H1 (cell line): ENCODE measurements around the gene ZNF768. TPM values are rescaled to one million over a fixed set of nuclear protein-coding genes. Genes with fewer than 3 reads are reported as not detected.

ENCODE experiments used
- CTCF ChIA-PET: fragments of 300-600 bp; sonication (Branson Sonifier 250); formaldehyde crosslinking; loops from one replicate; lab custom pipeline; 2021; ENCODE audit not compliant: partially characterized antibody; lab: Charles Lee
- POLR2A ChIA-PET: fragments of 300-600 bp; sonication (Branson Sonifier 250); formaldehyde crosslinking; loops from one replicate; lab custom pipeline; 2021; ENCODE audit warnings: inconsistent platforms; ENCODE audit not compliant: partially characterized antibody; lab: Charles Lee
- DNase-seq, 2 experiments: peaks; one replicate each; pipeline versions ENCODE4 v3.0.0 to v3.0.0-alpha.2; 2010 to 2022; ENCODE audit warnings: low spot score in 2 of 2, low read depth in 1 of 2, mixed read lengths in 1 of 2
- FAIRE-seq: peaks from 2 replicates; lab custom pipeline; 2011; peaks lifted over from hg19 to GRCh38; lab: Jason Lieb, UNC
- H2AFZ ChIP-seq: 2 replicates; pipeline ENCODE4 v1.8.1; 2012; ENCODE audit warnings: low read length, inconsistent platforms
- H2AK5ac ChIP-seq: 2 replicates; pipeline ENCODE4 v1.6.1; 2013; ENCODE audit warnings: low read depth, low read length
- H2BK120ac ChIP-seq: replicated peaks from 2 replicates; pipeline ENCODE3; 2013; ENCODE audit warnings: low read depth, low read length, inconsistent platforms
- H2BK12ac ChIP-seq: 2 replicates; pipeline ENCODE4 v1.6.1; 2013; ENCODE audit warnings: low read depth, low read length
- H2BK15ac ChIP-seq: 2 replicates; pipeline ENCODE4 v1.6.1; 2013; ENCODE audit warnings: low read length
- H2BK20ac ChIP-seq: 2 replicates; pipeline ENCODE4 v1.6.1; 2013; ENCODE audit warnings: low read length
- H2BK5ac ChIP-seq: 2 replicates; pipeline ENCODE4 v1.6.1; 2013; ENCODE audit warnings: low read depth, low read length
- H3K14ac ChIP-seq: 2 replicates; pipeline ENCODE4 v1.6.1; 2013; ENCODE audit warnings: inconsistent platforms; ENCODE audit not compliant: insufficient read length
- H3K18ac ChIP-seq: 2 replicates; pipeline ENCODE4 v1.6.1; 2013; ENCODE audit warnings: low read length; ENCODE audit errors: extremely low read depth
- H3K23ac ChIP-seq: 2 replicates; pipeline ENCODE4 v1.6.1; 2013; ENCODE audit warnings: inconsistent platforms; ENCODE audit not compliant: insufficient read length
- H3K23me2 ChIP-seq: 2 replicates; pipeline ENCODE4 v1.6.1; 2013; ENCODE audit warnings: low read depth, low read length
- H3K27ac ChIP-seq: 2 replicates; pipeline ENCODE4 v1.6.1; 2011; ENCODE audit warnings: low read depth, low read length, inconsistent platforms
- H3K27me3 ChIP-seq, 4 experiments: replicated peaks in 1 of 4; 1 replicate in 1 of 4; 2 replicates in 3 of 4; pipeline versions ENCODE4 v1.6.1 to v1.8.1; 2011 to 2013; ENCODE audit warnings: low read length in 3 of 4, mild to moderate bottlenecking in 3 of 4, inconsistent platforms in 2 of 4, mixed read lengths in 2 of 4, moderate library complexity in 1 of 4; ENCODE audit not compliant: control insufficient read depth in 3 of 4, insufficient read depth in 3 of 4; ENCODE audit errors: extremely low read depth in 1 of 4
- H3K36me3 ChIP-seq, 4 experiments: 2 replicates each; pipeline versions ENCODE4 v1.6.1 to v1.8.1; 2011 to 2013; ENCODE audit warnings: mild to moderate bottlenecking in 4 of 4, low read length in 3 of 4, moderate library complexity in 2 of 4, control low read depth in 1 of 4, inconsistent platforms in 1 of 4; ENCODE audit not compliant: insufficient read depth in 4 of 4, control insufficient read depth in 2 of 4
- H3K4ac ChIP-seq: replicated peaks from 2 replicates; pipeline ENCODE3; 2013; ENCODE audit warnings: low read length, low read depth, mixed read lengths, inconsistent platforms; ENCODE audit not compliant: insufficient read length
- H3K4me1 ChIP-seq, 4 experiments: replicated peaks in 1 of 4; 1 replicate in 1 of 4; 2 replicates in 3 of 4; pipeline versions ENCODE4 v1.6.1 to v1.8.1; 2011 to 2013; ENCODE audit warnings: low read length in 3 of 4, inconsistent platforms in 2 of 4, mixed read lengths in 1 of 4; ENCODE audit not compliant: insufficient read depth in 4 of 4, control insufficient read depth in 3 of 4
- H3K4me2 ChIP-seq, 2 experiments: 2 replicates each; pipeline versions ENCODE4 v1.6.1 to v1.8.1; 2011 to 2013; ENCODE audit warnings: low read depth in 2 of 2, low read length in 2 of 2, control low read depth in 1 of 2, inconsistent platforms in 1 of 2, mild to moderate bottlenecking in 1 of 2; ENCODE audit not compliant: insufficient read depth in 1 of 2
- H3K4me3 ChIP-seq, 4 experiments: fragments of 200-600, 300-600 bp in 1 of 4; sonication (generic), shearing (Covaris generic), sonication (Bioruptor Twin) in 1 of 4; 2 replicates each; pipeline versions ENCODE4 v1.5.1 to v1.8.1; 2011 to 2016; ENCODE audit warnings: low read length in 4 of 4, low read depth in 3 of 4, control low read depth in 2 of 4, inconsistent platforms in 2 of 4, mild to moderate bottlenecking in 2 of 4, mixed read lengths in 1 of 4, moderate library complexity in 1 of 4; ENCODE audit not compliant: insufficient read depth in 2 of 4; ENCODE audit errors: extremely low read depth in 1 of 4
- H3K56ac ChIP-seq: replicated peaks from 2 replicates; pipeline ENCODE3; 2013; ENCODE audit warnings: low read depth, mild to moderate bottlenecking, mixed read lengths, low read length, inconsistent platforms; ENCODE audit not compliant: insufficient read length
- H3K79me1 ChIP-seq: 2 replicates; pipeline ENCODE4 v1.6.1; 2013; ENCODE audit warnings: low read depth, low read length, control low read depth
- H3K79me2 ChIP-seq, 2 experiments: 2 replicates each; pipeline versions ENCODE4 v1.6.1 to v1.8.1; 2012 to 2013; ENCODE audit warnings: low read length in 2 of 2, mild to moderate bottlenecking in 2 of 2, inconsistent platforms in 1 of 2; ENCODE audit not compliant: insufficient read depth in 2 of 2, control insufficient read depth in 1 of 2
- H3K9ac ChIP-seq, 4 experiments: replicated peaks in 1 of 4; 1 replicate in 1 of 4; 2 replicates in 3 of 4; pipeline versions ENCODE4 v1.6.1 to v1.8.1; 2011 to 2013; ENCODE audit warnings: low read depth in 3 of 4, low read length in 3 of 4, control low read depth in 2 of 4, mild to moderate bottlenecking in 2 of 4, moderate library complexity in 2 of 4, inconsistent platforms in 1 of 4; ENCODE audit errors: extremely low read depth in 1 of 4
- H3K9me3 ChIP-seq, 2 experiments: 2 replicates each; pipeline versions ENCODE4 v1.6.1 to v1.8.1; 2012 to 2013; ENCODE audit warnings: mild to moderate bottlenecking in 2 of 2, moderate library complexity in 2 of 2, control low read depth in 1 of 2, inconsistent platforms in 1 of 2, low read depth in 1 of 2, low read length in 1 of 2, mixed read lengths in 1 of 2; ENCODE audit not compliant: insufficient read depth in 2 of 2
- H4K20me1 ChIP-seq, 2 experiments: replicated peaks in 1 of 2; 2 replicates each; pipeline versions ENCODE3 to v1.8.1; 2011 to 2013; ENCODE audit warnings: inconsistent platforms in 2 of 2, low read length in 2 of 2, mild to moderate bottlenecking in 1 of 2; ENCODE audit not compliant: insufficient read depth in 2 of 2, control insufficient read depth in 1 of 2
- H4K5ac ChIP-seq: 2 replicates; pipeline ENCODE4 v1.6.1; 2013; ENCODE audit warnings: low read length, low read depth, mixed read lengths, inconsistent platforms; ENCODE audit not compliant: insufficient read length
- H4K8ac ChIP-seq: 2 replicates; pipeline ENCODE4 v1.8.0; 2013; ENCODE audit warnings: mild to moderate bottlenecking, moderate library complexity, low read length, inconsistent platforms; ENCODE audit not compliant: insufficient read depth; ENCODE audit errors: extremely low read depth
- H4K91ac ChIP-seq: replicated peaks from 2 replicates; pipeline ENCODE3; 2013; ENCODE audit warnings: low read length, mixed read lengths, inconsistent platforms; ENCODE audit not compliant: insufficient read length
- BRCA1 ChIP-seq: IDR thresholded peaks from 2 replicates; pipeline ENCODE4 v1.6.1; 2012; ENCODE audit warnings: low read depth, low read length, improper control_type of control experiment
- CEBPB ChIP-seq: IDR thresholded peaks from 2 replicates; pipeline ENCODE4 v1.6.1; 2012; ENCODE audit warnings: low read depth, low read length
- CREB1 ChIP-seq: IDR thresholded peaks from 2 replicates; pipeline ENCODE4 v1.6.1; 2012; ENCODE audit warnings: inconsistent platforms
- CTBP2 ChIP-seq: IDR thresholded peaks from 2 replicates; pipeline ENCODE4 v1.7.0; 2011; ENCODE audit warnings: borderline replicate concordance, mild to moderate bottlenecking, moderate library complexity, mixed read lengths, low read length; ENCODE audit not compliant: insufficient read depth, insufficient read length
- SIN3A ChIP-seq, 2 experiments: IDR thresholded peaks in 1 of 2; conservative IDR thresholded peaks in 1 of 2; 2 replicates each; pipeline ENCODE4 v1.6.1; 2011 to 2012; ENCODE audit warnings: low read length in 2 of 2, improper control_type of control experiment in 1 of 2, low read depth in 1 of 2, mild to moderate bottlenecking in 1 of 2
- SIX5 ChIP-seq: IDR thresholded peaks from 2 replicates; pipeline ENCODE4 v1.6.1; 2011; ENCODE audit warnings: mild to moderate bottlenecking, low read depth, low read length
- TAF7 ChIP-seq: optimal IDR thresholded peaks from 2 replicates; pipeline ENCODE3; 2011; ENCODE audit warnings: low read depth, mild to moderate bottlenecking, inconsistent platforms, low read length, moderate library complexity, borderline replicate concordance
- TCF12 ChIP-seq: IDR thresholded peaks from 2 replicates; pipeline ENCODE4 v1.6.1; 2011; ENCODE audit warnings: low read depth, mild to moderate bottlenecking, low read length
- WGBS, 2 experiments: shearing (Covaris generic) in 1 of 2; methylation state at CpG; one replicate each; pipeline versions ENCODE4 v1.1.6 to v1.1.7; 2013 to 2015; ENCODE audit warnings: low lambda C conversion rate in 2 of 2, mixed read lengths in 2 of 2, inconsistent platforms in 1 of 2, low coverage in 1 of 2, missing lambda C conversion rate in 1 of 2; ENCODE audit not compliant: insufficient replicate concordance in 2 of 2, insufficient coverage in 1 of 2, insufficient read length in 1 of 2; ENCODE audit errors: extremely low coverage in 1 of 2, missing lambda C conversion rate in 1 of 2; 5-methylcytosine and 5-hydroxymethylcytosine counted together
- polyA plus RNA-seq, 7 experiments: library from polyadenylated mRNA; depleted of rRNA in 3 of 7; stranded (reverse) in 5 of 7; unstranded in 2 of 7; fragments of >200 nt in 5 of 7; fragments of 200-250 nt in 2 of 7; gene quantifications; 1 replicate in 5 of 7; 2 replicates in 1 of 7; 4 replicates in 1 of 7; pipeline versions ENCODE4 v1.2.1 to v1.2.3, GENCODE V29; 2011 to 2013; ENCODE audit warnings: missing spikeins in 2 of 7, mixed read lengths in 2 of 7
- total RNA-seq: library from RNA; stranded (reverse); fragmentation: NEBNext Ultra II Directional; extraction: Animal tissue kit (Norgen Biotek cat#: 25700); gene quantifications from 2 replicates; pipeline ENCODE4 v1.2.1, GENCODE V29; 2021
- TF ChIP-seq, protein P1 (sequence below): IDR thresholded peaks from 2 replicates; pipeline ENCODE4 v1.6.1; 2011; ENCODE audit warnings: low read depth, mild to moderate bottlenecking, low read length; ENCODE audit not compliant: insufficient read depth

Gene ZNF768
- total and polyA plus RNA-seq, 2 of the 8 experiments (the other 6 are each of a cell fraction or from before 2014, with no cell fraction given) = 36.1 to 47.7 TPM

DNA sequence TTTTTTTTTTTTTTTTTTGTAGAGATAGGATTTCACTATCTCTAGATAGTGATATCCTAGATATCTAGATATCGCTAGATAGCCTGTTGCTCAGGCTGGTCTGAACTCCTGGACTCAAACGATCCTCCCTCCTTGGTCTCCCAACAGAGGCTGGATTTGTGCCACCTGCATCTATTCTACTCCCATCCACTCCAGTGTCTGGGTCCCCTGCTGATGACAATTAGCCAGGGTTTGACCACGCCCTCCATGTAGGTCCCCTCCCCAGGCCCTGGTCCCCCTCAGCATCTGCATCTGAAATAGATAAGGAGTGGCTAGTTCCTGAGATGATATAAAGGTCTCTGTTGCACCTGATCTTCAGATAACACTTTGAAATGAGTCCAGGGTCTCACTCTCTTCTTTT is 42.9 kb upstream of the ZNF768 start:
- Histone ChIP-seq H3K23me2 (peaks cover 12% of the 10 kb centered on the region; the same call in 1 of the 2 replicates), H3K4me3 (no peak overlapping the region), H2BK120ac (no peak overlapping the region), H3K14ac (no peak overlapping the region), H2AK5ac (no peak overlapping the region), H4K8ac (no peak overlapping the region), H2BK12ac (no peak overlapping the region), H3K4me1 (peaks cover 0 to 9% (median 2%) of the 10 kb centered on the region in 4 experiments; a peak in 5 of 7 replicates), H3K9me3 (no peaks in the 10 kb centered on the region), H3K27me3 (no peaks in the 10 kb centered on the region; a peak in 1 of 7 replicates), H2AFZ (no peak overlapping the region), H3K18ac (no peak overlapping the region), H2BK5ac (no peak overlapping the region), H3K9ac (no peak overlapping the region), H3K4me2 (no peak overlapping the region), H3K27ac (no peak overlapping the region), H3K36me3 (no peaks in the 10 kb centered on the region), H4K5ac (no peak overlapping the region), H3K79me2 (no peaks in the 10 kb centered on the region), H4K91ac (no peak overlapping the region), H3K4ac (no peak overlapping the region), H2BK15ac (no peak overlapping the region), H3K79me1 (no peaks in the 10 kb centered on the region), H3K56ac (no peak overlapping the region), H3K23ac (no peak overlapping the region), H2BK20ac (no peak overlapping the region), H4K20me1 (peaks cover 0 to 2% of the 10 kb centered on the region in 2 experiments)
- no peak for DNase-seq
- WGBS, 2 experiments = 81% methylated on average over 3 of the region's 3 CpGs; no CpG with 5 or more reads in 1 of the 2 experiments
- ChIA-PET POLR2A (interaction anchor here (3.8 kb wide), 1 partner anchor 11 kb away, joined by 17 read pairs; the partner anchor contains the start of gene ZNF764), CTCF (interaction anchor here (1.2 to 1.9 kb wide), 2 partner anchors 16 to 139 kb away, joined by 3 to 6 read pairs; partner anchors contain the start of genes DCTPP1 and ZNF785)
- FAIRE-seq = no peak
- TF ChIP-seq CEBPB (no peak), SIX5 (no peak), TCF12 (no peak), CTBP2 (no peak), SIN3A (conservative IDR thresholded peaks at IDR 0.05 in 1 of 2, IDR thresholded peaks at IDR 0.05 in 1 of 2; ENCODE audit: low read depth in 1 of 2, low read length in 2 of 2) (no peak), BRCA1 (no peak), CREB1 (no peak), TAF7 (no peak)
- TF ChIP-seq, protein P1, sequence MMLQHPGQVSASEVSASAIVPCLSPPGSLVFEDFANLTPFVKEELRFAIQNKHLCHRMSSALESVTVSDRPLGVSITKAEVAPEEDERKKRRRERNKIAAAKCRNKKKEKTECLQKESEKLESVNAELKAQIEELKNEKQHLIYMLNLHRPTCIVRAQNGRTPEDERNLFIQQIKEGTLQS = no peak
